GM12891 (cell line): ENCODE measurements around the gene C1QL4.

ENCODE experiments used
- DNase-seq: peaks from one replicate; pipeline ENCODE4 v3.0.0; 2011; ENCODE audit warnings: low spot score; ENCODE audit not compliant: insufficient read length
- FAIRE-seq: peaks from 2 replicates; lab custom pipeline; 2011; peaks lifted over from hg19 to GRCh38; lab: Jason Lieb, UNC
- PAX5 ChIP-seq: IDR thresholded peaks from 2 replicates; pipeline ENCODE4 v1.6.1; 2011; ENCODE audit warnings: low read length, moderate library complexity, mild to moderate bottlenecking; ENCODE audit not compliant: insufficient read depth, severe bottlenecking
- POLR2A ChIP-seq: IDR thresholded peaks from 2 replicates; pipeline ENCODE4 v1.6.1; 2011; ENCODE audit warnings: low read depth, low read length, control low read depth
- POLR2AphosphoS5 ChIP-seq: IDR thresholded peaks from 2 replicates; pipeline ENCODE4 v1.6.1; 2011; ENCODE audit warnings: low read depth, low read length, control low read depth
- POU2F2 ChIP-seq: IDR thresholded peaks from 2 replicates; pipeline ENCODE4 v1.6.1; 2011; ENCODE audit warnings: low read depth, mild to moderate bottlenecking, control low read depth, low read length, moderate library complexity
- SPI1 ChIP-seq: IDR thresholded peaks from 2 replicates; pipeline ENCODE4 v1.6.1; 2011; ENCODE audit warnings: low read depth, low read length, control low read depth
- TAF1 ChIP-seq: IDR thresholded peaks from 2 replicates; pipeline ENCODE4 v1.6.1; 2011; ENCODE audit warnings: low read depth, low read length, control low read depth

The C1QL4 gene

DNA sequence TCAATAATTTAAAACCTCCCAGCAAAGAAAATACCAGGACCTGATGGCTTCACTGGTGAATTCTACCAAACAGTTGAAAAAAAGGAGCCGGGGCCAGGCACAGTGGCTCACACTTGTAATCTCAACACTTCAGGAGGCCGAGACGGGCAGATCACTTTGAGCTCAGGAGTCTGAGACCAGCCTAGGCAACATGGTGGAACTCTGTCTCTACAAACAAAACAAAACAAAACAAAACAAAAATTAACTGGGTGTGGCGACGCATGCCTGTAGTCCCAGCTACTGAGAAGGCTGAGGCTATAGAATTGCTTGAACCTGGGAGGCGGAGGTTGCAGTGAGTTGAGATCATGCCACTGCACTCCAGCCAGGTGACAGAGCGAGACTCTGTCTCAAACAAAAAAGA is 27.6 kb downstream of the C1QL4 start:
- no peak for TF ChIP-seq POLR2A
- TF ChIP-seq SPI1, result no peak
- no peak for TF ChIP-seq POLR2AphosphoS5
- no peak for TF ChIP-seq TAF1
- TF ChIP-seq POU2F2, result no peak
- TF ChIP-seq PAX5, result no peak
- no peak for FAIRE-seq
- no peak for DNase-seq

GRCh38 chr12:49305762-49306510 is 31.1 kb downstream of the C1QL4 start:
- DNase-seq (no peak), FAIRE-seq (no peak)
- TF ChIP-seq POU2F2, result no peak
- TF ChIP-seq SPI1, result no peak
- TF ChIP-seq POLR2AphosphoS5, result no peak
- TF ChIP-seq TAF1, result no peak
- TF ChIP-seq PAX5, result no peak
- TF ChIP-seq POLR2A, result no peak

DNA sequence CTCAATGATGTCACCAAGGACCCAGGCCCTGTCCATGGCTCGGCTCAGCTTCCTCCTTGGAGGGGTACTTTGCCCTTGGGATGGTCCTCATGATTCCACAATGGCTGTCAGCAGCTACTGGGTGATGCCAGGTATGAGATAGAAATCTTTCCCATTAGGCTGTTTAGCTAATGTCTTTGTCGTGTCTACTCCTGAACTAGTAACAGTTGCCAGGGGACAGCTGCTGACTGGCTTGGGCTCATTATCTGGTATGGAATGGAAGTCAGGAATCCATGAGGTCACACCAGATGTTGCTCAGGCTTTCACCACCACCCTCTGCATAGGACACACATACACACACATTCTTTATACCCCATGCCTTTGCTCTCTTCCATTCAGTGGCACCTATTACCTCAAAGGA is 32.8 kb downstream of the C1QL4 start:
- FAIRE-seq (no peak), DNase-seq (no peak)
- TF ChIP-seq POLR2A (no peak), TAF1 (no peak), PAX5 (no peak), POU2F2 (no peak), SPI1 (no peak), POLR2AphosphoS5 (no peak)

DNA sequence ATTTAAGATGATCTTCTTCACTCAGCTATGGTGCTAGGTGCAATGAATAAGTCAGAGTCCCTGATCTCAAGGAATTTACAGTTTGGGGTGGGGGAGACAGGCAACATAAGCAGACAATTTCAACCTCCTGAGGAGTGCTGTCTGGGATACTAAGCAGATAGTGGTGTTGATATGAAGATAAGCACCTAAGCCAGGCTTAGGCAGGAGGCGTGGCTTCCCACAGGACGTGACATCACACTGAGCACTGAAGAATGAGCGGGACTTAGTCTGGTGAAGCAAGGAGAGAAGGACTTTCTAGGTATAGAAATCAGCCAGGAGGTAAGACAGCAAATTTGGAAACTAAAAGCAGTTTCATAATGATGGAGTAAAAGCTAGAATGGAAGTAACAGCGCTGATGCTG is 35.2 kb downstream of the C1QL4 start:
- FAIRE-seq, result no peak
- no peak for DNase-seq
- no peak for TF ChIP-seq TAF1
- no peak for TF ChIP-seq POU2F2
- TF ChIP-seq PAX5, result no peak
- TF ChIP-seq POLR2AphosphoS5, result no peak
- TF ChIP-seq SPI1, result no peak
- TF ChIP-seq POLR2A, result no peak

DNA sequence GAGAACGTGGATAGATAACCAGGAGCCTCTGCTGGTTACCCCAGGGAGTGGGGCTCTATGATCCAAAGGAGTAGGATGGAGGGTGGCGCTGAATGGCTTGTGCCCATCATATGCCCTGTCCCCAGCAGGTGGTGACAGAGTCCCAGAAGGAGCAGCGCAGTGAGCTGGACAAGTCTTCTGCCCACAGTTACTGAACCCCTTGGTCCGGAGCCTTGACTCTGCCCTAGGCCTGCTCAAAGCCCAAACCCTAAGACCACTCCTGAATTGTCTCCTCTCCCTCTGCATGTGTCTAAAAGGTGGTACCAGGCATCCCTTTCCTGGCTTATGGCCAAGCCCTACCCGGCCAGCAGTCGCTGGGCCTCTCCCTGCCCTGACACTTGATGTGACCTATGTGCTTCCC is 38.8 kb downstream of the C1QL4 start:
- TF ChIP-seq POLR2AphosphoS5 (no peak), TAF1 (no peak), POU2F2 (no peak), POLR2A (no peak), PAX5 (no peak), SPI1 (no peak)
- DNase-seq, result no peak
- FAIRE-seq, result no peak

GRCh38 chr12:49297695-49298060 is 39.3 kb downstream of the C1QL4 start:
- no peak for FAIRE-seq
- TF ChIP-seq POU2F2 (no peak), POLR2A (no peak), PAX5 (no peak), POLR2AphosphoS5 (no peak), SPI1 (no peak), TAF1 (no peak)
- DNase-seq, result no peak

DNA sequence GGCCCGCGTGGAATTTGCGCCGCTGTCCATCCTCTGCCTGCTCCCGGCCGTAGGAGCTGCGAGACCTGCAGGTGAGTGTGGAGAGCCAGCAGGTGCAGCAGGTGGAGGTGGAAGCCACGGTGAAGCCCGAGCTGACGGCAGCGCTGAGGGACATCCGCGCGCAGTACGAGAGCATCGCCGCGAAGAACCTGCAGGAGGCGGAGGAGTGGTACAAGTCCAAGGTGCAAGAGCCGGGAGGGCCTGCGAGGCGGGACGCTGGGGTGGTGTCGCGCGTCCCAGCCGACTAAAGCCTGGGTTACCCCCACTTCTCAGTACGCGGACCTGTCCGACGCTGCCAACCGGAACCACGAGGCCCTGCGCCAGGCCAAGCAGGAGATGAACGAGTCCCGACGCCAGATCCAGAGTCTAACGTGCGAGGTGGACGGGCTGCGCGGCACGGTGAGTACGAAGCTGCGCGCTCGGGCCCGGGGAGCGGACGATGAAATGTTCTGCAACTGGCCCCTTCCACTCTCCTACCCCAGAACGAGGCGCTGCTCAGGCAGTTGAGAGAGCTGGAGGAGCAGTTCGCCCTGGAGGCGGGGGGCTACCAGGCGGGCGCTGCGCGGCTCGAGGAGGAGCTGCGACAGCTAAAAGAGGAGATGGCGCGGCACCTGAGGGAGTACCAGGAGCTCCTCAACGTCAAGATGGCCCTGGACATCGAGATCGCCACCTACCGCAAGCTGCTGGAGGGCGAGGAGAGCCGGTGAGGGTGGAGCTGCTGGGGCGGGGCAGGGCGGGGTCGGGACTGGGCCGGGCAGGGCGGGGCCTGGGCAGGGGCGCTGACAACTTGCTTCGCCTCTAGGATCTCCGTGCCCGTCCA is 39.9 kb downstream of the C1QL4 start:
- DNase-seq (no peak), FAIRE-seq (peak; percentile 59)
- no peak for TF ChIP-seq PAX5
- TF ChIP-seq POLR2A, result no peak
- no peak for TF ChIP-seq POU2F2

- peak; percentile 90 for DNase-seq
- no peak for TF ChIP-seq PAX5
- no peak for TF ChIP-seq TAF1
- no peak for TF ChIP-seq SPI1
- no peak for TF ChIP-seq POLR2AphosphoS5
- TF ChIP-seq POLR2A, result no peak
- TF ChIP-seq POU2F2, result no peak
- peak; percentile 81 for FAIRE-seq
These were observed 40.8 kb downstream of the C1QL4 start for GRCh38 chr12:49296034-49296835.
